Right forelimb (tissue), 1 donor: ENCODE data around the gene NOL6.
"Not testable (repeated sequence)": the region's sequence is repeated elsewhere in the genome, so short reads cannot be mapped to it uniquely, and the experiment has no call there.

Source experiments
- DNase-seq: peaks from one replicate; pipeline ENCODE4 v3.0.0-alpha.2; 2018

Gene NOL6

DNA sequence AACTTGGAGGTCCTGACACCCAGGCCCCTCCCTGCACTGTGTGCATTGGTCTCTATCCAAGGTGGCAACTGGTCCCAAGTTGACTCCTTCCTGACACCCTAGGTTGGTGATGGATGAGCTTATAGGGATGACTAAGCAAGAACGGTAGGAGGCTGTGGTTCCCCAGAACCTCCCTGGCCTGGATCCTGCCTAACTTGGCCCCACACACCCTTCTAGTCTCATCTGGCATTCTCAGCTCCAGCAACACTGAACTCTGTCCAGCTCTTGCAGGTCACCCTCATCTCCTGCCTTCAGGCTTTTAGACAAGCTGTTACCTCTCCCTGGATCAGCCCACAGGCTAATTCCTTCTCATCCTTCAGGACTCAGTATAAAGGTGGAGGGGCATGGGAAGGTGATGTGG, 42.8 kb downstream of the NOL6 start:
- no peak for DNase-seq

- no peak for DNase-seq
These were observed 44.3 kb downstream of the NOL6 start for GRCh38 chr9:33429256-33429985.

GRCh38 chr9:33426843-33427293, 46.9 kb downstream of the NOL6 start:
- DNase-seq, result no peak

DNA sequence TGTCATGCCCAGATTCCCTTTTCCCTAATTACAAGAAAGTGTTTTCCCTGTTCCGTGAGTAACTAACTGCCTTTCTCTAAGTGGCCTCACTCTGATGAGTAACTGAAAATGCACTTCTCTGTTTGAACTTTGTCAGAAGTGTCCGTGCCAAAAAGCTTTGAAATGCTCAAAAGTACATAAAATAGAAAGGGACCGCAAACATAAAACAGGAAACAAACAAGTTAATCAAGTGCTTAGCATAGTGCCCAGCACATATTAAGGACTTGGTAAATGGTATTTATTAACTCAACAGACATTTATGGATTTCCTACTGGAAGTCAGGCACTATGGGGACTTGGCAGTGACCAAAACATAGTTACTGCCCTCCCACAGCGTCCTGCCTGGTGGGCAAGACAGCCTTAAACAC, 48.6 kb downstream of the NOL6 start:
- DNase-seq, result no peak

- DNase-seq, result not testable (repeated sequence)
These were observed 49.2 kb downstream of the NOL6 start for GRCh38 chr9:33424492-33424891.

DNA sequence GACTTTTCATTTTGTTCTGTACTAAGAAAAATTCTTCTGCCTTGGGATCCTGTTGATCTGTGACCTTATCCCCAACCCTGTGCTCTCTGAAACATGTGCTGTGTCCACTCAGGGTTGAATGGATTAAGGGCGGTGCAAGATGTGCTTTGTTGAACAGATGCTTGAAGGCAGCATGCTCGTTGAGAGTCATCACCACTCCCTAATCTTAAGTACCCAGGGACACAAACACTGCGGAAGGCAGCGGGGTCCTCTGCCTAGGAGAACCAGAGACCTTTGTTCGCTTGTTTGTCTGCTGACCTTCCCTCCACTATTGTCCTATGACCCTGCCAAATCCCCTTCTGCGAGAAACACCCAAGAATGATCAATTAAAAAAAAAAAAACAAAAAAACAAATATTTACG, 49.7 kb downstream of the NOL6 start:
- DNase-seq, result not testable (repeated sequence)

DNA sequence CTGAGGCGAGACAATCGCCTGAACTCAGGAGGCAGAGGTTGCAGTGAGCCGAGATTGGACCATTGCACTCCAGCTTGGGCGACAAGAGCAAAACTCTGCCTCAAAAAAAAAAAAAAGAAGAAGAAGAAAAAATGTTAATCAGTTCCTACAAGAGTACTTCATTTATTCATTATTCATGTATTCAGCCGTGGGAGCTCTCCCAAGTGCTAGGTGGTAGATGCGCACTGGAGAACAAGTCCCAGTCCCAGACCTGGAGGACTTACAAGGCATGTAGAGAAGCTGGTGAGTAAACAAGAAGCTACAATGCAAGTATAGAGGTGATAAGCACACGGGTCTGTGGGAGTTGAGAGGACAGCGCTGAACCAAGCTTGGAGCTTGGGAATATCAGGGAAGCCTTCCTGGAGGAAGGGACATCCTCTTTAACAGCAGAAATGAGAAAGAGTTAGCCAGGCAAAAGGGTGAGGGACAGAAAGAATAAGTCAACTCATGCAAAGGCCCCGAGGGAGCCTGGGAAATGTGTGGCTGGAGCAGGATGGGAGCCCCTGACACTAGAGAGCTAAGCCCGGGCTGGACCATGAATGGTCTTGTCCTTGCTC, 53.9 kb downstream of the NOL6 start:
- DNase-seq, result no peak

- DNase-seq, result no peak
These were observed 55.6 kb downstream of the NOL6 start for GRCh38 chr9:33418090-33418489.

DNA sequence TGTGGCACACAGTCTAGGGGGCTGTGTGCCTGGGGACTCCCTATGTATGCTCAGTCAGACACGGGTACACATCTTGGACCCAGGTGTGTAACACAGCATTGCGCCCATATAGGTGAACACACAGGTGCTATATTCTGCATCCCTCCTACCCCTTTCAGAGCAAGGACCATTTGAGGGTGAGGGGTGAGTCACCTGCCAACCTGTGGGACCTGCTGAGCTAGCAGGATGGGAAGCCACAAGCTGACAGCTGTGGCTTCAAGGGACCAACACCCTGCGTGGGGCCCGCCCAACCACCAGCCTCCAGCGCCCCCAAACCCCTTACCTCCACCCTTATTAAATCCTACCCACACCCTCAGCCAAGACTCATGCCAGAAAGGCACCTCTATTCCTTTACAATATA, 56.7 kb downstream of the NOL6 start:
- no peak for DNase-seq

DNA sequence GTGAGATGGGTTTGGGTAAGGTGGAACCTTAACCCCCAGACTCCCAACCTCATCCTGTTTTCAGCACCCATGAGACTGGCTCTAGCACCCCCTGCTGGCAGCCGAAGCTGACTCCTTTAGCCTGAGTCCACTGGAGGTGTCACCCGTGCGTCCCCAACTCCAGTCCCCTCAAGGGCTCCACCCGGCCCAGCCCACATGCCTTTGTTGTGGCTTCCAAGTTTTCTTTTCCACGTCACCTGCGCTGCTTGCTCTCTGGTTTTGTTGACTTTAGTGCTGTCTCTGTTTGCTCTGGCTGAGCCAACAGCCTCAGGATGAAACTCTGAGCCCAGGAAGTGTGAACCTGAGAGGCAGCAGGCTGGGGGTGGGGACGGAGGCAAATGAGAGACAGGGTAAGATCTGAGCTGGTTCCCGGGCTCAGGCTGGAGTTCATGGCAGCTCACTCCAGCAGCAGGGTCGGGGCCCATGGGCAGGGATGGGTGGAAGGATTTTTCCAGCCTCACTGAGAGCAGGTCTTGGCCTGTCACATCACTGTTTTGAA, 58.2 kb downstream of the NOL6 start:
- no peak for DNase-seq

- no peak for DNase-seq
These were observed 58.7 kb downstream of the NOL6 start for GRCh38 chr9:33414889-33415500.

- DNase-seq, result no peak
These were observed 59.5 kb downstream of the NOL6 start for GRCh38 chr9:33414268-33414667.
